Activated CD4-positive, alpha-beta T cell treated with anti-CD3 and anti-CD28 coated beads, Interleukin-2, Interleukin-4, amounts not matched to agents 100 ng/mL and 50 ng/mL, durations not matched to agents 16 hours and 8 hours (primary cell): ENCODE results near the gene FAAP20.

Source experiments
- DNase-seq: peaks from one replicate; pipeline ENCODE4 v3.0.0-alpha.2; 2020; ENCODE audit warnings: low spot score

Gene FAAP20

DNA sequence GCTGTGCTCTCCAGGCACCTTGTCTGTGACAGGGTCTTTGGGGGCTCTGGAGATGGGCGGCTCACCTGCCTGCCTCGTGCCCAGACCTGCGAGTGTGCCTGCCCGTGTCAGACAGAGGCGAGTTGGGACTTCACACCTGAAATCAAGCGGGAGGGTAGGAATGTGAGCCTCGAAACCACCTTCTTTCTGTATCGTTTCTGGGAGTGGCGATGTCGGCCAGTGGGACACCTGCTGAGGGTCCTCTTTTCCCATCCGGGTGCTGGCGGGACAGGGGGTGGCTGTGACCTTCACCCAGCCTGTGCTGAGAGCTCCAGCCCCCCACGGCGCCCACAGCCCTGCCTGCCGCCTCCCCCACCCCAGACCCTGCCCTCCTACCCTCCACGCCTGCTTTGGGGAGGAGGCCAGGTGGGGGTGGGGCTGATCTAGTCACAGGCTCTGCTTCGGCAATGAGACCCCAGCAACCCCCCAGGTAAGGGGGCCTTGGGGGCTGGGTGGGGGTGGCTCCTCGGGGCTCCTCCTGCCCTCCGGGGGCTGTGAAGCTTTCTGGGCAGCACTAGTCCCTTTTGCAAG is 15.6 kb upstream of the FAAP20 start:
- no peak for DNase-seq

DNA sequence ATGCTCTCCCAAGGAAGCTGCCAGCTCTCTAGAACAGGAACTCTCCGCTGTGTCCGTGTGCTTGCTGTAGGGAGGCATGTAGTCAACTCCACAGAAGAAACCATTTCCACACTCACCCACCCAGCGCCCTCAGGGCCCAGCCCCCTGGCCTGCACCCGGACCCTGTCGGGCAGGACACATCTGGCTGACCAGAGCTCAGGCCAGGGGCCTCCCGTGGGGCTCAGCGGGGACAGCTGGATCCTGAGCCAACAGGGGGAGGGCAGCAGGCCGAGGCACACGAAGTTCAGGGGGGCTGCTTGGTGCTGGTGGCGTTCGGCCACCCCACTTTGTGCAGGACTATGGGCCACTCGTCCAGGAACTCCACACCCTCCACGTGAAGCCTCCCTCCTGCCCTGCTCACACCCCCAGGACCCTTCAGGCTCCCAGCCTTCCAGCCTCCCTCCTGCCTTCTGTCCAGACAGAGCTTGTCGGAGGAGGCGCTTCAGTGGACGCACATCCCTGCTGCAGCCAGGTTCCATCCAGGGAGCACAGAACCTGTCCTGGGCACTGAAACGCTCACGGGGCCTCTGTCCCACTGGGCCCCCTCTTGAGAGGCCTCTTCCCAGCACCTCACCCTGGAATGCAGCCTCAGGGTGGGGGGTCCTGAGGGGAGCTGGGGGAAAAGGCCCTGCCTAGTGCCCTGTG is 15.0 kb upstream of the FAAP20 start:
- no peak for DNase-seq

DNA sequence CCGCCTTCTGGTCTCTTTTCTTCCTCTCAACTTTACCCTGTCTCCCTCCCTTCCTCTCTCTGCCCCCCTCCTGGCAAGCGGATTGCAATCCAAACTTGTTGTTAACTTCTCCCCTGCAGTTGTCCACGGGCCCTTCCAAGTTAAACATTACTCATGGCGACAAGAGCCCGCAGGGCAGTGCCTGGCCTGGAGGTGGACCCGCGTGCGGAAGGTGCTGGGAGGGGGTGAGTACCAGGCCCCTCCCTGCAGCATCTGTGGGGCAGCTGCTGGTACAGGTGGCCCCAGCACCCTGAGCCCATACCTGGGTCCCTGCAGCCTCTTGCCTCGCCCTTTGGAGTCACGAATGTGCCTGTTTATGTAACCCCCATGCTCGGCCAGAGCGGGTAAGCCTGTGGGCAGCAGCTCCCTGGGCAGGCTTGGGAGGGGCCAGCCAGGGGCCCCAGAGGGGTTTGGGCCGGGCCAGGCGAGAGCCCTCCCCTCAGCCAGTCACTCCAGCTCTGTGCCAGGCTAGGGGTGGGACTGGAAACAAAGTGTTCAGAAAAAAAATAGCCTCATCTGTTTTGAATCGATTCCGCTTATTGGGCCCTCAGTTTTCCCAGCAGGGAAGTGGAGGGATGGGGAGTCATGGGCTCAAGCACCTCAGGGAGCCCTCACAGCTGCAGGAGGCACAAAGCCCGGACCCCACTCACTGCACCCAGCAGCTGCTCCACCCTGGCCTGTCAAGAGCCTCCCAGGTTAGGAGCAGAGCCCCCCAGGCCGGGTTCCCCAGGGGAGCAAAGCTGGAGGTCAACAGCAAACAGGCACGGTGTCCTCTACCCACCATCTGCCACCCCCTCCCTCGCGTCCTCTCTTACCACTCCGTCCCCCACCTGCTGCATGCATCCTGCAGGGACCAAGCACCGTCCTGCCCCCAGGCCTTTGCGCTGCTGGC is 14.0 kb upstream of the FAAP20 start:
- DNase-seq = no peak

DNA sequence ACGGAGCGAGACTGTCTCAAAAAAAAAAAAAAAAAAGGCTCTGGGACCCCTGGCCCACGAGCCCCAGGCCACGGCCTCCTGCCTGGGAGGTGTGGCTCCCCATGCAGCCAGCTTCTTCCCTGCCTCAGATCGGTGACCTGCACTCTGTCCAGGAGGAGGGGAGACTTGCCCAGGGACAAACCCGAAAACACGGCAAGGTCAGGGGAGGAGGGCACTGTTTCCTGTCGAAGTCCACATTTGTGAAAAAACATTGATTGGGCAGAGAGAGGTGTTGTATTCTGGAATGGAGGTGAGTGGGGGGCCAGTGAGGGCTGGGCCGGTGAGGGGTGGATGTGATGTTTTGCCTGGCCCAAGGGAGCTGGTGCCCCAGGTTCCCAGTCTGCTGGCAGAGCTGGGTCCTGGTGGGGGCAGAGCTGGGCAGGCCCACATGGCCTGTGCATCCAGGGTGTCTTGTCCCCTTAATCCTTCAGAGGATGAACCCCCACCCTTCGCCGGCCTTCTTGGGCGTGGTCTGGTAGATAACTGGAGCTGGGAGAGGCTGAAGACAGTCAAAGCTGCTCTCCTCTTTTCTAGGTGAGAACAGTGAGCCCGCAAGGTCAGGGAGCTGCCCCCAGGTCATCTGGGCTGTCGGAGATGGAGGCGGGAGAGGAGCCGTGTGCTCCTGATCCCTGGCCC is 12.4 kb upstream of the FAAP20 start:
- DNase-seq = no peak

DNA sequence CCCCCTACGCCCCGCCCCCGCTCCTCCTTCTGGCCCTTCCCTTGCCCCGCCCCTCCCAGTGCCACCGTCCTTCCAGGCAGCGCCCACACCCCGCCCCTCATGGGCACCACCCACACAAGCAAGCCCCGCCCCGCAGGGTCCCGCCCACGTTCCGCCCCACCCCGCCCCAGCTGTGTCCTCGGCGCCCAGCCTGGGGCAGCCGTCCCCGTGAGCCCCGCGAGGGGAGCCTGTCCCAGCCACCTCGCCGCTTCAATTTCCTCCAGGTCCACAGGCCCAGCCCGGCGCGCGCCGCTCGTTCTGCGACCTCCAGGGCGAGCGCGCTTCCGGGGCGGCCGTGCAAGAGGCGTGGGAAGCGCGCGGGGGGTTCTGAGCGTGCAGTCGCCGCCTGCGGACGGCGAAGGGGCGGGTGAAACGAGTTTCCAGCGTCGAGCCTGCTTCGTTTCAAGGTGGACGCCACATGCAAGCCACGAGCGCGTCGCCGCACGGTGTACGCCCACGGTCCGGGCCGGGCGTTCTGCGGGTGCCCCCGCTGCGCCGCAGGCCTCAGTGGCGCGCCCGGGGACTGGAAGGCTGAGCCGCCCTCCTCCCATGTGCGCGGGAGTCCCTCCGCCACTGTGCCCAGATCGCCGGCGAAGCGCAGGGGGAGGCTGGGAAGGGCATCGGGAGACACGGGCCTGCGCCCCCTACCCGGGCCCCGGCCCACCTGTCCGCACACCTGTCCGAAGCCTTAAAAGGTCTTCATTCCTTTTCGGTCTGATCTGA is 10.8 kb upstream of the FAAP20 start:
- DNase-seq = peak; percentile 96

DNA sequence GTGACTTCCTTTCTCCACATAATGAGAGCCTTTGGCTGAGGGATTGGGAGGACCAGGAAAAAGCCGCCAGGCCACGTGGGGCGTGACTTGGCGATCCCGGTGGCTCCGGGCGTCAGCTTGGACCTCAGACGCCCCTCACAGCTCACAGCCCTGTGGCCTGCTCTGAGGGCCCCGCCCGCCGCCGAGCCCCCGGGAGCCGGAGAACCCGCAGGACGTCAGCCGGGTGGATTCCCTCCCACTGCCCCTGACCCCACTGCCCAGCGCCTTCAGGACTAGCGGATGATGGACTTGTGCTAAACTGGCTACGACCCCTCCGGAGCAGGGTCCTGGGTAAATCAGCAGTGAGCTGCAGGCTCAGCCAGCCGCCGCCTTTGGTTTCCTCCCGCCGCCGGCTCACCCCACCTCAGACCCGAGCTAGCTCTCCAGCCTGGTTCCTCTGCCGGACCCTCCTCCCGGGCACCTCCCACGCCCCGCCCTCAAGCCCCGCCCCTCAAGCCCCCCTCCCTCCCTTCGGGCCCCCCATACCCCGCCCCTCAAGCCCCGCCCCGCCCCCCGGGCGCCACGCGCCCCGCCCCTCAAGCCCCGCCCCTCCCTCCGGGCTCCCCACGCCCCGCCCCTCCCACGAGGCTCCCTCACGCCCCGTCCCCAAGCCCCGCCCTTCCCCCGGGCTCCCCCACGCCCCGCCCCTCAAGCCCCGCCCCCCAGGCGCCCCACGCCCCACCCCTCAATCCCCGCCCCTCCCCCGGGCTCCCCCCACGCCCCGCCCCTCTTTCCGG is 10.0 kb upstream of the FAAP20 start:
- DNase-seq = no peak

DNA sequence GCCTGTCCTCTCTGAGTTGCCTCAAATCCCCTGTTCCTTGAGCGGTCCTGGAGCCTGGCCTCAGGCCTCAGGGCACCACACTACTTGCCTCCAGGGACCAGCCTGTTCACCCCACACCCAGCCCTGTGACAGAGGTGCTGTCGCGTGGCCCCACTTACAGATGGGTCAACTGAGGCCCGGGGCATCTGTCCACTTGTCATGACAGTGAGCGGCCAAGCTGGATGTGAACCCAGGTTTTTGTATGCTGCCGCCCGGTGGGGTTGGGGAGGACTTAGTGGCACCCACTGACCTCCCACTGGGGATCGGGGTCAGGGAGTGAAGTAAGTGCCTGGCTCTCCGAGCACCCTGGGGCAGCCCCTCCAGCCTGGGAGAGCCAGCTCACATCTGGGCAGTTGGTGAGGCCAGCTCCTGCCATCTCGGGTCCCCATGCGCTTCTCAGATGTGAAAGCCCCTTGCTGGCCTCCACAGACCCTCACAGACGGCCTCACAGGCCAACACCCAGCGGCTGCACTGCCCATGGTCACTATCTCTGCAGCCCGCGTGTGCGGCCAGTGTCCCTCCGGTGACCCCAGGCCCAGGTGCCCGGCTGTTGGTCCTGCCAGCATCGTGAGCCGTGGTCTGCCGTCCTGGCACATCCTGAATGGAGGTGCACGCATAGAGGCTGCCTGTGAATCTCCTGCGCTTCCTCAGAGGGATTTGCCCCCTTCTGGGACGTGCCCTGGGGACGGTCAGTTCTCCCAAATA is 9.3 kb upstream of the FAAP20 start:
- no peak for DNase-seq

DNA sequence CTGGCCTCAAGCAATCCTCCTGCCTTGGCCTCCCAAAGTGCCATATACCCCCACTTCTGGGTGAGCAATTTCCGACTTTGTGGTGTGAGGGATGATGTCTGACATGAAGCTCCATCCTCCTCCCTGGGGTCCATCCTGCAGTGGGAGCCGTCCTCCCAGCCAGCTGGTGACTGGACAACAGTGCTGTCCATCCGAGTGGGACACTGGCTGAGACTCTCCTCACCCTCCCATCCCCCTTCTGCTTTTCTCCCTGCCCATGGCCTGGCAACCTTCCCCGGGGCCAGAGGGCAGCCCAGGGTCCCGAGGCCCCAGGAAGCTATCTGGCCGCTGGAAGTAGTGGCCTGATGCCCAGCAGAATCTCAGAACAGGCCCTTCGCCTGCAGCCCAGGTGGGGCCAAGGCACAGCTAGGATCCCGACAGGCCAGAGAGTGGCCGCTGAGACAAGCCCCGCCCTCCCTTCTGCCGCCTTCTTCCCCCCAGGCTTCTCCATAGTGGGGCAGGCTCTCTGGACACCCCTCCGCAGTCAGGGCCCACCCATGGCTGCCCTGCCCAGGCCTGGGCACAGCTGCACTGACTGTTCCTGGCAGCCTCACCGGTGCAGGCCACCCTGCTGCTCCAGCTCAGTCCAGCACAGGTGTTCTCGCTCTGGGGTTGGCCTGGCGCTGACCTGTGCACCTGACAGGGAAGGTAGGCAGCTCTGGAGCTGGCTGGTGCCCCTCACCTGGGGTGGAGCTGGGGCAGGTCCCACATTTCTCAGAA is 8.4 kb upstream of the FAAP20 start:
- DNase-seq = no peak

DNA sequence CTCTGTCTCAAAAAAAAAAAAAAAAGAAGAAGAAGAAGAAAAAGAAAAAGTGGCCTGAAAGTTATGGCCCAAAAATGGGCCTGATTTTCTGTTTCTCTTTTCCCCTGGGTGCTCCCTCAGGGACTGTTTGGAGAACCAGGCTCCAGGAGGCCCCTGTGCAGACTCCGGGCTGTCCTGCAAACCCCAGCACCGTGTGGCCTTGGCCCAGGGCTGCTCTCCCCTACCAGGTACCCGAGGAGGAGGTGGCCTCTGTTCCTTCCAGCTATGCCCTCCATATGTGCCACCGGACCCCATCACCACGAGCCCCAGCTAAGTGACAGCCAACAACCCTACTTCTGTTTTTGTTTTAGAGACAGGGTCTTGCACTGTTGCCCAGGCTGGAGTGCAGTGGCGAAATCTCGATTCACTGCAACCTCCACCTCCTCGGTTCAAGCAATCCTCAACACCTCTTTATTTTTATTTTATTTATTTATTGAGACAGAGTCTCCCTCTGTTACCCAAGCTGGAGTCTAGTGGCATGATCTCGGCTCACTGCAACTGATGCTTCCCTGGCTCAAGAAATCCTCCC is 7.5 kb upstream of the FAAP20 start:
- no peak for DNase-seq

DNA sequence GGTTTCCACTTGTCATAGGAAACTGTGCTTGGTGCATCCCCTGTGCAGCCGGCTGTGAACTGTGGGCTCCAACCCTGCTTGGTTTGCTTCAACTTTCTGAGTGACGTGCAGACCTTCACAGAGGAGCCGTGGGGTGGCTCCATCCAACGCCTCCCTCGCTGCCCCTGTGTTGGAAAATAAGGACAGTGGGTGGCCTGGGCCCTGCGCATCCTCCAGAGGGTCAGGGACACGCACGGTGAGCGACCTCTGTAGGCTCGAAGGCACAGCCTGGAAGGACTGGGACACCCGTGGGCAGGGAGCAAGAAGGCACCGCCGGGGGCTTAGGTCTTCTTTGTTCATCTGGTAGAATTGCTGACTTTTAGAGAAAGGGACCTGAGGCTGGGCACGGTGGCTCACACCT is 6.5 kb upstream of the FAAP20 start:
- no peak for DNase-seq

DNA sequence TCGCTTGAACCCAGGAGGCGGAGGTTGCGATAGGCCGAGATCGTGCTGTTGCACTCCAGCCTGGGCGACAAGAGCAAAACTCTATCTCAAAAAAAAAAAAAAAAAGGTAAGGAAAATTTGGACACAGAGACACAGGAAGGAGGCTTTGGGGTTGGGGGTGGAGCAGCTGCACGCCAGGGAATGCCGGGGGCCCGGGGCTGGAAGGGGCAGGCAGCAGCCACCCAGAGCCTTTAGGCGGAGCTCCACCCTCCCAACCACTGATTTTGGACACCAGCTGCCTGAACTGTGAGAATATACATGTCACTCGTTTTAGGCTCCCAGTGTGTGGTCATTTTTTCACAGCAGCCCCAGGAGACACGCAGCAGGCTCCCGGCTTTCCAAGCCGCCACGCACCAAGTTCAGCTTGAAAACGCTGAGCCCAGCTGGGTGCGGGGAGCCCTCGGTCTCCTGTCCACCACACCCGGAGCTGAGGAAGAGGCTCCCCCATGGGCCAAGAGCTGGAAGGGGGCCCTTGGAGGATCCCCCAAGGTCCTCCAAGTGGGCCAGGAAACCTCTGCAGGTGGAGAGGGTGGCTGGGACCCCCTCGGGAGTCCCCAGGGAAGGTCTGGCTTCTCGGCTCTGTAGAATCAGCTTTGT is 5.9 kb upstream of the FAAP20 start:
- no peak for DNase-seq

DNA sequence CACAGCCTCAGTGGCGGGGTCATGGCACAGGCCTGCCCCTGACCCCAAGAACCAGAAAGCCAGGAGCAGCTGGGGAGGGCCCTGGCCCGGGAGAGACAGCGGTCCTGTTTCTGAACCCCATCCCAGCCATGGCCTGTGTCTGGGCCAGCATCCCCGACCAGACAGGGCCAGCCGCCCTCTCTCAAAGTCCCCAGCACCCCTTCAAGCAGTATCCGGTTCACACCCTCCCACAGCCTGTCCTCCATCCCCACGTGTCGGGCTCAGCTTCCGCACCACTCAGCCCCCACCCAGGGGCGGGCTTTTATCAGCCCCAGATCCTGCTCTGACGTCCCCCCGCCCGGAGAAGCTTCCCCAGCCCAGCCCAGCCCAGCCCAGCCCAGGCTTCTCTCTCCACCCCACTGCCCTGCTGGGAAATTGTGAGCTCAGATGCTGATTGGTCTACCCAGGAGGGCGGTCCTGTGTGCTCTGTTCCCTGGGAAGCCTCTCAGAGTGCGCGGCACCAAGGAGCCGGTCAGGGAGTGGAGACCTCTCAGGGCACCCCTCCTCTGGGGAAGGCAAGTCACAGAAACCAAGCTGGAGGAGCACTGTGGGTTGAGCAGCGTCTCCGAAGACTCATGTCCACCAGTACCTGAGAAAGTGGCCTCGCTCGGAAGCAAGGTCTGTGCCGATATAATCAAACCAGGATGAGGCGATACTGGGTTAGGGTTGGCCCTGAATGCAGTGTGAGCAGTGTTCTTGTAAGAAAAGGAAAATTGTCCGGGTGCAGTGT is 4.7 kb upstream of the FAAP20 start:
- DNase-seq = peak; percentile 92

DNA sequence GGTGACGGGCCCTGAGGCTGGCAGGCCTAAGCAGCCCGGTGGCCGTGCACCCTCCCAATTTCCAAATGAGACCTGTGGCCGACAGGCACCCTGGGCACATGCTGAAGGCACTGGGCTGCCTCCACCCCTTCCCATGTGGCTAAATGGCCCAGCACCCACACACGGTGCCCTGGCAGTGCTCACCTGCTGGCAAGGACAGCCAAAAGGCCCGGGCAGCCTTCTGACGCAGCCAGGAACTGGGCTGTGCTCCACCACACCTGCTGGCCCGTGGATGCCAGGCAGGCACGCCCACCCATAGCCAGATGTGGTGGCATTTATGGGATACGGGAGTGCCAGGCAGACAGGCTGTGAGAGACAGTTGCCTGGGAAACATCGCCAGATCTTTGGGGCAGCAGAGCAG is 4.0 kb upstream of the FAAP20 start:
- DNase-seq = no peak

DNA sequence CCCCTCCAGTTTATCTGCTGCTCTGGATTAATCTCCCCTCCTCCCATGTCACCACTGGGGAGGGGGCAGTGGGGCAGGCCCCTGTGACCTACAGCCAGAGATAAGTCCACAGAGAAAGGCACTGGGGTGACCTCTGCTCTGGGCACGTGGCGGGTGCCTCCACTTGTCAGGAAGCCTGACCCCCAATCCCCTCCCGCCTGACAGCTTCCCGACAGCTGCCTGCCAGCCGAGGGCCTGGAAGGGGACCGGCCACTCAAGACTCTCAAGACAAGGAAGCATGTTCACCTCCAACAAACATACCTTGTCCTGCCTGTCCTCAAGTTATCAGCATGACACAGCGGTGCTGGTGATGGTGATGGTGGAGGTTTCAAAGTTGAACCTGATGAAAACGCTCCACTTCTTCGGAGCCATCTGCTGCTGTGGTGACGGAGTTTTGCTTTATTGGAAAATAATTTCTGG is 3.2 kb upstream of the FAAP20 start:
- DNase-seq = no peak

DNA sequence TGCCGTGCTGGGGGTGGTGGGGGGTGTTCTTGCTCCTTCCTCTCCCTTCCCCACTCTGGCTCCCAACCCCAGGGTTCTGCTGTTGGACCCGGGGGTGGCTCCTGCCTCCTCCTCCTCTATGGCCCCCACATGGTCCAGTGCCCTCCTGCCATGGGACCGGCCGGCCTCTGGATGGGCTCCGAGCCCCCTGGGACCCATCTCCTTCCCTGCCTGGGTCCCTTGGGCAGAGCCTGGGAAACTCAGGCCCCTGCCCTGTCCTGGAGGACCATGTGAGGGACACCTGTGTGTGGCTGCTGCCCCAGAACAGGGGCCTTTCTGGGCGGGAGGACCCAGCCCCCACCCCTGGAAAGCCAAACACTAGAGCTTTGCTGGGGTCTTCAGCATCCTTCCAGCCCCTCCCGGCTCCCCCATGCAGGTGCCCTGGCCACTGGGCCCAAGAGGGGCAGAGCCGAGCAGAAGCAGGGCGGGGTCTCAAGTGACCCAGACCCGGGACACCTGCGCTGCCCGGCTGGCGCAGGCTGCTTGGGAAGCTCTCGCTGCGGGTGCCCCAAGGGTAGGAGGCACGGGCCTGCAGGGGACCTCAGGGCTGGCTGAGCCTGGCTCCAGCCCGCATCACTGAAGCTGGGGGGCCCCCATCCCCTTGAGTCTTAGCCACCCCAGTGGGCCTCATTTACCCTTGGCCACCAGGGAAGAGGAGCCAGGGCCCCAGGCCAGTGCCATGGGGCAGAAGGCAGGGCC is 2.5 kb upstream of the FAAP20 start:
- no peak for DNase-seq

DNA sequence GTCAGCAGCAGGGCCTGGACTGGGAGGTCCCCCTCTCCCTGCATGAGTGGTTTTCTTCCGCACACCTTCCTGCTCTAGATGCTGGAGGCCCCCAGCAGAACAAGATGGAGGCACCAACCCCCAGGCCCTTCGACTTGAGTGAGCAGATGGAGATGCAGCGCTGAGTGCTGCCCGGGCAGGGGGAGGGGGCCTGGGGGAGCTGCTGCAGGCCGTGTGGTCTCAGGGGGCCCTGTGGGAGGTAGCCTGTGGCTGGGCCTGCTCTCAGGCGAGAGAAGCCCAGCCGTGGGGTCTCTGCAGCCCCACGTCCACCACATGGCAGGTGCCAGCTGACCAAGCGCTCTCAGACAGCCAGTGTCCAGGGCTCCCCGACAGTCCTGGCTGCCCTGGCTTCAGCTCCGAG is 1.2 kb upstream of the FAAP20 start:
- no peak for DNase-seq
